ENCODE measurements around the gene RAB33A. TPM values are rescaled to one million over a fixed set of nuclear protein-coding genes. Genes with fewer than 3 reads are reported as not detected.
A peak's percentile ranks its signal among the peaks of the same experiment; 100 is the strongest.

RAB33A gene
- total and polyA plus RNA-seq, 9 of the 15 experiments (the other 6 are each of a cell fraction or from before 2014, with no cell fraction given), result 0.04 to 0.20 (median 0.06) TPM; not detected in 4

GRCh38 chrX:130165703-130166502 is 5.9 kb upstream of the RAB33A start, which contains the start of gene AIFM1:
Gene AIFM1 (minus strand): TSS chrX:130165841. CDS start chrX:130165656, 185 bp downstream.
- H3K27ac ChIP-seq (ENCODE audit: extremely low read depth, low read depth, low read length), result peak within 1 kb of the TSS; percentile 98
- in situ Hi-C loops (cut with MboI), result no loop called here
- no peaks in the 10 kb centered on the region for H4K20me1 ChIP-seq (replicated peaks; ENCODE audit: control insufficient read depth, insufficient read depth, low read length)
- H3K27me3 ChIP-seq (ENCODE audit: control insufficient read depth in 2 of 2, insufficient read depth in 2 of 2, low read length in 2 of 2), result no peaks in the 10 kb centered on the region
- peaks cover 8 to 23% of the 10 kb centered on the region in 2 experiments; a peak in 3 of 5 replicates for H3K4me1 ChIP-seq (replicated peaks in 1 of 2; ENCODE audit: control insufficient read depth in 2 of 2, insufficient read depth in 2 of 2, low read length in 2 of 2)
- DNase-seq (ENCODE audit: extremely low read depth in 1 of 4, low spot score in 3 of 4) (peak; percentile 91 to 96 (median 93)), FAIRE-seq (peak; percentile 99), ATAC-seq (peak; percentile 92)
- BruUV-seq (replicated peaks), result TSS peak; percentile 82
- peak within 1 kb of the TSS; percentile 92 to 99 for H3K9ac ChIP-seq (ENCODE audit: insufficient read depth in 1 of 2, low read depth in 2 of 2, low read length in 2 of 2)
- peak within 1 kb of the TSS; percentile 97 for H2AFZ ChIP-seq (ENCODE audit: low read depth, low read length)
- WGBS (ENCODE audit: insufficient coverage, low coverage, missing lambda C conversion rate), result under 1% methylated on average over 43 of the region's 50 CpGs
- peak within 1 kb of the TSS; percentile 68 for H3K4me3 ChIP-seq
- intact Hi-C loops (cut with micrococcal nuclease), result loop anchor here (1.0 to 5.0 kb wide), 3 partner anchors 7 to 54 kb away; partner anchors contain the start of gene ELF4
- H3K79me2 ChIP-seq (ENCODE audit: control insufficient read depth, insufficient read depth, low read length), result peaks cover 46% of the 10 kb centered on the region
- ChIA-PET POLR2A (interaction anchor here (0.6 to 2.9 kb wide), 9 partner anchors 8 to 91 kb away, joined by 3 to 12 read pairs (median 4); no protein-coding TSS in a partner anchor), CTCF (ENCODE audit: low intra/inter-chr PET ratio) (no interaction called here)
- H3K9me3 ChIP-seq (replicated peaks; ENCODE audit: control insufficient read depth, insufficient read depth, low read depth, low read length), result no peaks in the 10 kb centered on the region
- no peaks in the 10 kb centered on the region for H3K9me1 ChIP-seq (ENCODE audit: control insufficient read depth, insufficient read depth, low read length)
- H3K36me3 ChIP-seq (ENCODE audit: control insufficient read depth, insufficient read depth, low read length), result peaks cover 16% of the 10 kb centered on the region; the same call in 2 of the 3 replicates
- H3K4me2 ChIP-seq (ENCODE audit: insufficient read depth, low read length), result peak within 1 kb of the TSS; percentile 96
- TF ChIP-seq SRSF9 (IDR thresholded peaks at IDR 0.05; ENCODE audit: borderline replicate concordance, low read depth, low read length), result no peak
- no peak; the same call in 1 of the 2 replicates for TF ChIP-seq PHB2 (IDR thresholded peaks at IDR 0.05; ENCODE audit: low read depth)
- TF ChIP-seq NUFIP1 (IDR thresholded peaks at IDR 0.05; ENCODE audit: partially characterized antibody), result peak; percentile 95
- TF ChIP-seq TCF7 (IDR thresholded peaks at IDR 0.05; ENCODE audit: borderline replicate concordance), result no peak
- peak; percentile 72 for TF ChIP-seq ELF1 (tag; IDR thresholded peaks at IDR 0.05)
- peak; percentile 98 for TF ChIP-seq RBFOX2 (IDR thresholded peaks at IDR 0.05; ENCODE audit: low read depth, low read length)
- TF ChIP-seq EP300 (IDR thresholded peaks at IDR 0.05; ENCODE audit: low read length), result 0 out of 2 replicates have a peak, but pooled peaks have one; percentile 39
- TF ChIP-seq NRF1 (conservative IDR thresholded peaks at IDR 0.05 in 1 of 2, IDR thresholded peaks at IDR 0.05 in 1 of 2), result peak; percentile 97 to 98
- peak; percentile 82 for TF ChIP-seq EP400 (IDR thresholded peaks at IDR 0.05)
- TF ChIP-seq, protein P1, sequence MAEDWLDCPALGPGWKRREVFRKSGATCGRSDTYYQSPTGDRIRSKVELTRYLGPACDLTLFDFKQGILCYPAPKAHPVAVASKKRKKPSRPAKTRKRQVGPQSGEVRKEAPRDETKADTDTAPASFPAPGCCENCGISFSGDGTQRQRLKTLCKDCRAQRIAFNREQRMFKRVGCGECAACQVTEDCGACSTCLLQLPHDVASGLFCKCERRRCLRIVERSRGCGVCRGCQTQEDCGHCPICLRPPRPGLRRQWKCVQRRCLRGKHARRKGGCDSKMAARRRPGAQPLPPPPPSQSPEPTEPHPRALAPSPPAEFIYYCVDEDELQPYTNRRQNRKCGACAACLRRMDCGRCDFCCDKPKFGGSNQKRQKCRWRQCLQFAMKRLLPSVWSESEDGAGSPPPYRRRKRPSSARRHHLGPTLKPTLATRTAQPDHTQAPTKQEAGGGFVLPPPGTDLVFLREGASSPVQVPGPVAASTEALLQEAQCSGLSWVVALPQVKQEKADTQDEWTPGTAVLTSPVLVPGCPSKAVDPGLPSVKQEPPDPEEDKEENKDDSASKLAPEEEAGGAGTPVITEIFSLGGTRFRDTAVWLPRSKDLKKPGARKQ (CRISPR knock-in tag; IDR thresholded peaks at IDR 0.05), result no peak
- TF ChIP-seq, protein P2, sequence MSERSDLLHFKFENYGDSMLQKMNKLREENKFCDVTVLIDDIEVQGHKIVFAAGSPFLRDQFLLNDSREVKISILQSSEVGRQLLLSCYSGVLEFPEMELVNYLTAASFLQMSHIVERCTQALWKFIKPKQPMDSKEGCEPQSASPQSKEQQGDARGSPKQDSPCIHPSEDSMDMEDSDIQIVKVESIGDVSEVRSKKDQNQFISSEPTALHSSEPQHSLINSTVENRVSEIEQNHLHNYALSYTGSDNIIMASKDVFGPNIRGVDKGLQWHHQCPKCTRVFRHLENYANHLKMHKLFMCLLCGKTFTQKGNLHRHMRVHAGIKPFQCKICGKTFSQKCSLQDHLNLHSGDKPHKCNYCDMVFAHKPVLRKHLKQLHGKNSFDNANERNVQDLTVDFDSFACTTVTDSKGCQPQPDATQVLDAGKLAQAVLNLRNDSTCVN (CRISPR knock-in tag; IDR thresholded peaks at IDR 0.05), result no peak
- TF ChIP-seq ZNF436 (CRISPR knock-in tag; IDR thresholded peaks at IDR 0.05), result no peak
- peak; percentile 53 for TF ChIP-seq SAP30 (IDR thresholded peaks at IDR 0.05; ENCODE audit: borderline replicate concordance, insufficient read depth, low read depth, low read length, poor library complexity, severe bottlenecking)
- TF ChIP-seq NEUROD1 (IDR thresholded peaks at IDR 0.05; ENCODE audit: borderline replicate concordance, low read depth, low read length, partially characterized antibody), result peak; percentile 100
- TF ChIP-seq NR1H2 (CRISPR knock-in tag; IDR thresholded peaks at IDR 0.05), result 0 out of 2 replicates have a peak, but pooled peaks have one; percentile 51
- TF ChIP-seq FOXP4 (CRISPR knock-in tag; IDR thresholded peaks at IDR 0.05; ENCODE audit: borderline replicate concordance), result peak; percentile 78; the same call in 1 of the 2 replicates

Measured in K562 (cell line).